GM18870 (cell line): Measurements from ENCODE around the gene TOM1L2.
"Not testable (repeated sequence)": the region's sequence is repeated elsewhere in the genome, so short reads cannot be mapped to it uniquely, and the experiment has no call there.

ENCODE experiments used
- ATAC-seq: cut with Tn5 transposase; IDR thresholded peaks from one replicate; pipeline ENCODE4 v1.9.1; 2021; ENCODE audit warnings: moderate library complexity; ENCODE audit not compliant: unreplicated experiment

TOM1L2 gene

DNA sequence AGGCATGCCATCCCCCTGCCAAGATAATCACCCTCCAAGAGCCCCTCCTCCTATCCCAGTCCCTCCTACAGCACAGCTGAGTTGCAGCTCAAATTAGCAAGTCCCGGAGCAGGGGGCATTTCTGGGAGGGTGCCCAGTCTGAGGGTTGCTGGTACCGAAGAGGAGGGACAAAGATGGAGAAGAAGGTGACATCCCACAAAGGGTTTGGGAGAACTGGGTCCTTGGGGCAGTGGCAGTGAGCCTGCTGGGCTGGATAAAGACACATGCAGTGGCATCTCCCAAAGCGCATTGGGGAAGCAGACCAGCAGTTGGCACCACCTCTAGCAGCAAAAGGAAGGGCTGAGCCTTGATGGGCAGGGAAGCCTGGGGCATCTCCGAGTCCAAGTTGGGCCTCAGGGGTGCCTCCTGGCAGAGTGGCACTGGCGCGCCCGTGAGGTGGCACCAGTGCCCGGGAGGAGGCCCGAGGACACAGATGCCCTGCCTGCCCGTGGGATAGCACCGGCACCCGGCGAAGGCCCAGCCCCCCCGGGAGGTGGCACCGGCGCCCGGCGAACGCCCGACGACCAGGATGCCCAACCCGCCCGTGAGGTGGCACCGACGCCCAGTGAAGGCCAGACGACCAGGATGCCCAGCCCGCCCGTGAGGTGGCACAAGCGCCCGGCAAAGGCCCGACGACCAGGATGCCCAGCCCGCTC lies 622 bp downstream of the TOM1L2 start:
- ATAC-seq: no peak

DNA sequence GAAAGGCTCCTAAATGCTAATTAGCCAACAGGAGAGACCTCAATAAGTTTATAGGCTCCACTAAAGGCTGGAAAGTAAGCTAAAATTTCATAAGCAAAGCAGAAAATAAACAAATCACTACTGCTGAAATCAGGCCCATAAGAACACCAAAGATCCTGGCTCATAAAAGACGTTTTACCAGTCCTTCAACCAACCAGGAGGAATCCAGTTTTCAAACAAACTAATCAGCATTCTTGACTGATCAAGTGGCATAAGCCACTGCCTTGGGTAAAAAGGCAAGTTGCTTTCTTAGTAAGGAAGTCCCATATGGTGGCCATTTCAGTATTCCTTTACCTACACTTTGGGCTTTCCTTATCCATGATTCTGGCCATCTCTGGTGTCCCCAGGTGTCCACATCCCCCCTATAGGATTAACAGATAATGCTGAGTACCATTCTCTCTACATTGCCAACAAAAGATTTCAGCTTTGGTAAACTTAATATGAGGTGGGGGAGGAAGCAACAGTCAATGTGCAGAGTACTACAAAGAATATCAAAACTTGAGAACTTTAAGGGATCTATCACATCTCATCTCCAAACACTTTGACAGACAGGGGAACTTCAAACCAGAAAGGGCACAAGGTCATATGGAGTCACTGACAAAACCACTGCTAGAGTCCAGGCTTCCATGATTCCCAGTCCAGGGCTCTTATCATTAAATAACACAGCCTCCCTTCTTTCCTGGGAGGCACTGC lies 1.3 kb downstream of the TOM1L2 start:
- no peak for ATAC-seq

DNA sequence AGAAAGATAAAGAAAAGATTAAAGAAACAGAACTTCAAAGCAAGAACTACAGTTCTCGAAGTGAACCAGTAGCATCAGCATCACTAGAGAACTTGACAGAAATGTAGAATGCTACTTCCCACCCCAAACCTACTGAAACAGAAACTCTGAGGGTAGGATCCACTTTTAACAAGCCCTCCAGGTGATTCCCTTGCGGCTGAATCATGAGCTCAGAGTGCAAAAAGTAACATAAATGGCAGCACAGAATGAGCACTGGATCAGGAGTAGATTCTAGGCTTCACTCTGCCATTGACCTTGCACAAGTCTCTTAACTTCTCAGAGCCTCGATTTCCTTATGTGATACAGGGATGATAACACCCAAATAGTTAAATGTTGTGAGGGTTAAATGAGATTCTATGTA lies 5.8 kb downstream of the TOM1L2 start:
- no peak for ATAC-seq

DNA sequence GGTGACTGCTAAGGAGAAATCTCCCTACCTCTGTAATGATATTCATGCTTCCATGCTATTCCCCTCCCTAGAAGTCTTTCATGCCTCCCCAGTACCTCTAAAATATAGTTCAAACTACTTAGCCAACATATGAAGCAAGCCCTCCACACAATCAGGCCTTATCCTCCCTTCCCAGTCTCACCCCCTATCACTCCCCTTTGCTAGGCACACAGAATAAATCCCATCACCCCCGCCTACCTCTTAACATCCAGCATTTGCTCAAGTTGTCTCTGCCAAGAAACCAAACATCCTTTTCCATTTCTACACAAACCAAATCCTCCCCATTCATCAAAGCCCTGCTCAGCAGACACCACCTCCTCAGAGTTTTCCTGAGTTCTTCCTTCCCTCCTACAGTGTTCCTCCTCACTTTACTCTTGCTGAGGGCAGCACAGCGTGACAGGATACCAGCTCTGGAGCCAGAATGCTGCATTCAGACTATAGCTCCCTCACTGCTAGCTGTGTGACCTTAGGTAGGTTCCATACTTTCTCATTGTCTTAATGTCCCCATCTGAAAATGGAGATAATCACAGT lies 7.0 kb downstream of the TOM1L2 start:
- no peak for ATAC-seq

DNA sequence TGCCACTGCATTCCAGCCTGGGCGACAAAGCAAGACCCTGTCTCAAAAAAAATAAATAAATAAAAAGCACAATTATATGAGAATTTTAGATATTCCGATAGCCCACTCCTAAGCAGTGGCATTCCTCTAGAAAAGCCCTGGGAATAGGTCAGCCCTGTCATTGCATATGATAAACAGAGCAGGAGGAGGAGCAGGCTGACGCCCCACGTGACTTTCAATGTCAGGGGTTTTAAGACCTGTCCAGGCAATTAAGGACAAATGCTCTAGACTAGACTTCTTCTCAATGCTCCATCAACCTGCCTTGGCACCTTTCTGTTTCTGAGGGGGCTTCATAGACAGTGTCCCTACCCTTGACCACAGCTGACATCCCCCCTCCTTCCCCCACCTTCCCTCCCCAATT lies 7.5 kb downstream of the TOM1L2 start:
- no peak for ATAC-seq

DNA sequence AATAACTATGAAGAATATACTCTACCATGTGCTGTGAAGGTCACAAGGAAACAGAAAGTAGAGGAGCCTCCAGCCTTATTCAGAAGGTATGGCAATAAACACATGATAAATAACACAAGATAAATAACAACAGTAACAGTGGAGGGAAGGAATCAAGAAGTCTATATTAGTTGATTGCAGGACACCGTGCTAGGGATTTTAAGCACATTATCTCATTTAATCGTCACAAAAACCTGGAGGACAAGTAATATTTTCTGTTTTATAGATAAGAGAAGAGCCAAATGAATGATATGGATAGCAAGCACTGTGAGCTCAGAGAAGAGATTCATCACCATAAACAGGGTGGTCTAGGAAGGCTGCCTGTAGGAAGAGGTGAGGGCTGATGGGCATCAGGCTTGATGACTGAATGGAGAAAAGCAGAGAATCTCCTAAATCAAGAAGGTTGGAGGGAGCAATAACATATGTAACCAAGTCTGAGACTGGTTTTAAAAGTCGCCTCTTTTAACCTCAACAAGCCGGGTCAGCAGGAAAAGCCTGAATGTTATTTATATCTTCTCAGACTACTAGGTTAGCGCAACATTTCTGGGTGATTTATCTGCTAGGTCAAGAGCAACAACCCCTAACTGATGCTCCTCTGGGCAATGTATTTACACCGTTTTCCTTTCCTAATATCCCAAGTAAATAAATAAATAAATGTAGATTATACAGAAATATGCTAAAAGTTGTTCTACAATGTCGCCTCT lies 8.3 kb downstream of the TOM1L2 start:
- no peak for ATAC-seq

DNA sequence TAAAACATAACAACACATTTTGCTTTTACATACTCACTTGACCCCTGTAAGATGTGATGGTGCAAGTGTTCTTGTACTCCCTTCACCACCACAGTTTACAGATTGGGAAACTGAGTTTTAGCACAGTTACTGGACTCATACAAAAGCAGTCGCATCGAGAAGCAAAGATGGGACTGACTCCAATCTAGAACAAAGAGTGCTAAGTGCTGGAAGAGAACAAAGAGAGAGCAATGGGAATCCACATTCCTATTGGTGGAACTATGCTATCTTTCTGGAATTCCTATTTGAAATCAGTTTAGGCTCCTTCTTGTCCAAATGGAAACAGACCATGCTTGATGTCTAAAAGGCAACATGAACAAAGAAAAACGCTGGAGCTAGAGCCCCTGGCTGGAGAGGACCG lies 9.1 kb downstream of the TOM1L2 start:
- ATAC-seq: no peak

DNA sequence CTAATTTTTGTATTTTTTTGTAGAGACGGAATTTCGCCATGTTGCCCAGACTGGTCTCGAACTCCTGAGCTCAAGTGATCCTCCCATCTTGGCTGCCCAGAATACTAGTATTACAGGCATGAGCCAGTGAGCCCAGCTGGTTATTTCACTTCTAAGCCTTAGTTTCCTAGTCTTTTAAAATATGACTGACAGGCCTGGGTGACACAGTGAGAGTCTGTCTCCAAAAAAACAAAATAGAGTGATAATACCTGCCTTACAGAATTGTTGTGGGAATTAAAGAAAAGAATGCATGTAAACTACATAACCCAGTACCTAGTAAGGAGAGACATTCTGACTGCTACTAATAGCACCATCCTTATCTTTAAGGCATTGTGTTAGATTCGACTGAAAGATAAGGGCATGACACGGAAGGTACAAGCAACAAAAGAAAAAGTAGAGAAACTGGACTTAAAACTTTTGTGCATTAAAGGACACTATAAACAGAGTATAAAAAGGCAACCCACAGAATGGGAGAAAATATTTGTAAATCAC lies 11.6 kb downstream of the TOM1L2 start:
- no peak for ATAC-seq

DNA sequence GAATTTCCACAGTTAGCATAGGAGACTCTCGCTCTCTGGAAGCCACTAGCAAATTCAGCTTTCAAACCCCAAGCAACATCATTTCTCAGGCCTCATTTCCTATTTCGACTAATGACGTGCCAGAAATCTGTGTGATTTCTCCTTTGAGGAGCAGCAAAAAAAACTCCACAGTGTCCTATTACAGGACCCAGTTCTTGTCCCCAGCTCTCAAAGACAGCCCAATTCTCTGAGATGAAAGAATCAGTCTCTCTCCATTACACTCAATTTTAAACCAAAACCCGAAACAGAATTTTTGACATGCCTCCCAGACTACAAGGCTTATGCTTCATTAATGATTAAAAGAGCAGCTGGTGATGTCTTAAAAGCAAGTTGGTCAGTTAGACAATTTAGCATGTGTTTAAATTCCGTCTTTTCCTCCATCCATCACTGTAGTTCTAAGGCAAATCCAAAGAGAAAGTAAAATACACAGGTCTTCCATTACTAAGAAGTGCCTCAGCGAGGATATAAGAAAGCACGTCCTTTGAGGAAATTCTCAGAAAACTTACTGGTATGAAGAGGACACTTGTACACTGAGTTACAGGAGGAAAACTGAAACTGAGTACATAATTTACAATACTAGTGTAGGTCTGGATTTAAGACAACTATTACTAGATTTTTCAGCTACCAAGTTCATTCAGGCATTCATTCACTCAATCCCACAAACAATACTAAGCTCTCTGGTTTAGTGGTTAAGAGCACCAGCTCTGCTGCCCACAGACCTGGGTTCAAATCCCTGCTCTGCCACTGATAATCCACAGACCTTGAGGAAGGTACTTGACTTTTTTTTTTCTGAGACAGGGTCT lies 12.5 kb downstream of the TOM1L2 start:
- peak; percentile 66 for ATAC-seq

DNA sequence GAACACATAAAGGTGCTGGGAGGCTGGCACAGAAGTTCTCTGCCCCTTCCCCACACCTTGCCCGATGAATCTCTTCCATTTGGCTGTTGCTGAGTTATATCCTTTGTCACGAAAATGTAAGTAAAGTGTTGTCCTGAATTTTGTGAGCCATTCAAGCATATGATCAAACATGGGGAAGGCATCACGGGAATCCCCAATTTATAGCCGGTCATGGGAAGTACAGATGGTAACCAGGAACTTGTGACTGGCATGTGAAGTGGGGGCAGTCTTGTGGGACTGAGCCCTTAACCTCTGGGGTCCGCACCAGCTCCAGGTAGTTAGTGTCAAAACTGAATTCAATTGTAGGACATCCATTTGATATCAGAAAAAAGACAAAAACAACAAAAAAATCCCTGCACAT lies 13.2 kb downstream of the TOM1L2 start:
- peak; percentile 4 for ATAC-seq

DNA sequence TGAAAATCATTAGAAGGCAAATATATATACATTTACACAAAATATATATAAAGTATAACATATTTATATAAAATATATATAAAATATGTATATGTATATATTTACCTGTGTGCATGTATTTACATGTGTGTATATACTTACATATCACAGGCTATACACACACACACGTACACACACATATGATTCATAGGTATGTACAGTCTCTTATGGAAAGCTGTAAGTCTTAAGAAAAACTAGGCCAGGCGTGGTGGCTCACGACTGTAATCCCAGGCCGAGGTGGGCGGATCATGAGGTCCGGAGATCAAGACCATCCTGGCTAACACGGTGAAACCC lies 14.7 kb downstream of the TOM1L2 start:
- no peak for ATAC-seq

DNA sequence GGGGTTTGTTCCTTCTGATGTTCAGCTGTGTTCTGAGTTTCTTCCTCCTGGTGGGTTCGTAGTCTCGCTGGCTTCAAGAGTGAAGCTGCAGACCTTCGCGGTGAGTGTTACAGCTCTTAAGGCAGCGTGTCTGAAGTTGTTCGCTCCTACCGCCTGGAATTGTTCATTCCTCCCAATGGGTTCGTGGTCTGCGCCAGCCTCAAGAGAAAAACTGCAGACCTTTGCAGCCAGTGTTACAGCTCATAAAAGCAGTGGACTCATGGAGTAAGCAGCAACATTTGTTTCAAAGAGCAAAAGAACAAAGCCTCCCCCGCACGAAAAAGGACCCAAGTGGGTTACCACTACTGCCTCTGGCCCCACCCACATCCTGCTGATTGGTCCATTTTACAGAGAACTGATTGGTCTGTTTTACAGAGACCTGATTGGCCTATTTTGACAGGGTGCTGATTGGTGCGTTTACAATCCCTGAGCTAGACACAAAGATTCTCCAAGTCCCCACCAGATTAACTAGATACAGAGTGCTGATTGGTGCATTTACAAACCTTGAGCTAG lies 16.3 kb downstream of the TOM1L2 start:
- not testable (repeated sequence) for ATAC-seq

DNA sequence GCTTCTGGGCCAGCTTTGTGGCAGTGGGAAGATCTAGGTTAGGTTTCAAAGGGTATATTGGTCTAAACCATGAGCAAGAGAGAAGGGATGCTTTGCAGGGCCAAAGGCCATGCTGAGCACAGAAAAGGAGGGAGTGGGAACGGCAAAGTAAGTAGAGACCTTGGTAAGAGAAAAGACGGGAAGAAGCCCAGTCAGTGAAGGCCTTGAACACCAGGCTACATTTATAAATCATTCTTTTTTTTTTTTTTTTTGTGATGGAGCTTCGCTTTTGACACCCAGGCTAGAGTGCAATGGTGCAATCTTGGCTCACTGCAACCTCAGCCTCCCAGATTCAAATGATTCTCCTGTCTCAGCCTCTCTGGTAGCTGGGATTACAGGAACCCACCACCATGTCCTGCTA lies 18.1 kb downstream of the TOM1L2 start:
- no peak for ATAC-seq

DNA sequence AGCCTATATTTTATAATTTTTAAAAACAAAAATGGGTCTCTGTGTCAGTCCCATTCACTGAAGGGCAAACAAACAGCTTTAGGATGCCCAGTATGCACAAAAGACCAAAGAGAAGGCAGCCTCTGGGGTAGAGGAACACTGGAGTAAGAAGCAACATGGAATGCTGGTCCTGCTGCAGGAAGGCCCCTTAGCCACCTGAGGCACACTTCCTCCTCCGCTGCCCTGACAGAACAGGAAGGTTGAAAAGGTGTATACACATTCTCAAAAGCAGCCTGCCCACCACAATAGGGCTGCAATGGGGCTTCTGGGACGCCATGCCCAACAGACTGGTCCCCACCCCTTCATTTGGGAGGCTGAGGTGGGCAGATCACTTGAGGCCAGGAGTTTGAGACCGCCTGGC lies 19.5 kb downstream of the TOM1L2 start:
- no peak for ATAC-seq

DNA sequence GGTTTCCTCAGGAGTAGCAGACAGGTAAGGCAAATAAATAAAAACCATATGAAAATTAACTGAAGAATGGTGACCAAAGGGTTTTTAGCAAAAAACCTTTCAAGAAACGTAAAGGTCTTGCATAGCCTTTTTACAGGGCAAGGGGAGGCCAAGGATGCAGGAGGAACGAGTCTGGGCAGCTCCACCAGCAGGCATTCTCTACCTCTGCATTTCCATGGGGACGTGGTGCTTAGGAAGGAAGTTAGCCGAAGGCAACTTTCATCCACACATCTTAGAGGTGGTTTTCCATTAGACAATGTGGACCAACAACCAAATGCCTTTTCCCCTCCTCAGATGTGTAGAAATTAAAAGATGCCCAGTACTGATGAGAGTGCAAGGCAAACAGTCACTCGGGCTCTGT lies 20.7 kb downstream of the TOM1L2 start:
- no peak for ATAC-seq

DNA sequence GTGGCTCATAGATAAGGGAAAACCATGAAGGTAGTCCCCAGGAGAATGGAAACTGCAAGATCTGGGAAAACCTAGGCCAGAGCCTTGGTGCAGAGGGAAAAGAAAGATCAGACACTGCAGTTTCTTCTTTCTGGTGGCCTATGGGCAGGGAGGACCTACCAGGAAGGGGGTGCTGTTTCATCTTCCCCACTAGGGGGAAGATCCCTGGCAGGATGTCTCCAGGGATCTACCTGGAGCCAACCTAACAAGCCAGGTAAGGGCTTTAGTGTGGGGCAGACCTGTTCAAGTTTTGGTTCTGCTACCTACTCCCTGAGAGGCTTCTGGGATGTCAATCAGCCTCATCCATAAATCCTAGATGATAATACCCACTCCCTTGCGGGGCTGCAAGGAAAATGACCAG lies 21.4 kb downstream of the TOM1L2 start:
- ATAC-seq: no peak

DNA sequence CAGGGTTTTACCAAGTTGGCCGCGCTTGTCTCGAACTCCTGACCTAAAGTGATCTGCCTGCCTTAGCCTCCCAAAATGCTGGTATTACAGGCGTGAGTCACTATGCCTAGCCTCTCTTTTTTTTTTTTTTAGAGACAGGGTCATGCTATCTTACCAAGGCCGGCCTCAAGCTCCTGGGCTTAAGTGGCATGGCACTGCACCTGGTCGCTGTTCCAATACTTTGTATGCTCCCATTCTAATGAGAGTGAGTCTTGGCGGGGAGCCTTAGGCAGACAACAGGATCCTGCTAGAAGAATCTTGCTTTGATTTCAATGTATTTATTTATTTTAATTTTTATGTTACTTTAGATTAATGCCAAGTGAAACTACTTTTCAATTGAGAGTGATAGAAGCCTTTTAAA lies 21.9 kb downstream of the TOM1L2 start:
- no peak for ATAC-seq

DNA sequence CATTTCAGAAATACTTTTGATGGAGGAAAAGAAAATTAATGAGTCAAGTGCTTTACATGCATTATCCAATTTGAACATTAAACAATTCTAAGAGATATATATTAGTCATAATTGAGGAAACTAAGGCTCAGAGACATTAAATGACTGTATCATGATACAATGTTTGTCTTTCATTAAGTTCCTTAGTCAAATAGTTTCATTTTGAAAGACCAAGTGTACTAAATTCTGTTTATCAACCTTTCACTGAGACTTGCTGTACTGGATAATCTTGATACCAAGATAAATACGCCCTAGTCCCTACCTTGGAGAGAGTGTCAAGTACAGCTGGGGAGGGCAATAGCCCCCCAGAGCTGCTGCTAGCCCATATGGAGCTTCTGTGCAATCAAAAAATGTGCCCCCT lies 24.2 kb downstream of the TOM1L2 start:
- no peak for ATAC-seq

DNA sequence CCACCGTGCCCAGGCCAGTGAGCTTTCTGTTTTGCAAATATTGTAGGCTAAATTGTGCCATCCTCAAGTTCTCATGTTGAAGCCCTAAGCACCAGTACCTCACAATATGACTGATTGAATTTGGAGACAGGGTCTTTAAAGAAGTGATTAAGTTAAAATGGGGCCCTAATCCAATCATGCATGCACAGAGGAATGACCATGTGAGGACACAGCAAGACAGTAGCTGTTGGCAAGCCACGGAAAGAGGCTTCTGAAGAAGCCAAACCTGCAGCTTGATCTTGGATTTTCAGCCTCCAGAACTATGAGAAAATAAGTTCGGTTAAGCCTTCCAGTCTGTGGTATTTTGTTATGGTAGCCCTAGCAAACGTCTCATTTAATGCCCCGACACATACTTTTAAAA lies 24.9 kb downstream of the TOM1L2 start:
- no peak for ATAC-seq

DNA sequence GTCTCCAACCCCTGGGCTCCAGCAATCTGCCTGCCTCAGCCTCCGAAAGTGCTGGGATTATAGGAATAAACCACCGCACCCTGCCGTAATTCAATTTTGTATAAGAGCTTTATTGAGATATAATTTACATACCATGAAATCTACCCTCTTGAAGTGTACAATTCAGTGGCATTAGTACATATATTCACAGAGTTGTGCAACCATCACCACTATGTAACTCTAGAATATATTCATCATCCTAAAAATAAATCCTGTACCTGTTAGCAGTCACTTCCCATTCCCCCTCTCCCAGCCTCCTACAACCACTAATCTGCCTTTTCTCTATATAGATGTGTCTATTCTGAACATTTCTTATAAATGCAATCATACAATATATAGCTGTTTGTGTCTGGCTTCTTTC lies 26.1 kb downstream of the TOM1L2 start:
- no peak for ATAC-seq
